Midbrain (tissue), 1 donor: ENCODE data around the gene HINFP.
A peak's percentile ranks its signal among the peaks of the same experiment; 100 is the strongest.

Experiments used
- DNase-seq: peaks from one replicate; lab custom pipeline; 2025; lab: John Stamatoyannopoulos, UW

The HINFP gene

GRCh38 chr11:119121008-119121810, at the start of gene HINFP:
HINFP (plus strand) TSS chr11:119121580; CDS start chr11:119126945, 5,365 bp downstream.
- DNase-seq = peak; percentile 99

- DNase-seq = no peak
Measured at GRCh38 chr11:119077839-119078238, 43.5 kb upstream of the HINFP start.

GRCh38 chr11:119078675-119079420, 42.5 kb upstream of the HINFP start:
- DNase-seq = no peak

GRCh38 chr11:119081682-119082260, 39.6 kb upstream of the HINFP start:
- peak; percentile 72 for DNase-seq

GRCh38 chr11:119084663-119085436, 36.5 kb upstream of the HINFP start, which contains the start of gene HMBS:
HMBS (plus strand) TSS chr11:119084881; CDS start chr11:119085034, 153 bp downstream.
- DNase-seq = peak; percentile 96

GRCh38 chr11:119085437-119085847, 35.9 kb upstream of the HINFP start:
- no peak for DNase-seq

- DNase-seq = no peak
Measured at GRCh38 chr11:119087123-119087522, 34.3 kb upstream of the HINFP start.

GRCh38 chr11:119087747-119088241, 33.6 kb upstream of the HINFP start:
- no peak for DNase-seq

- DNase-seq = no peak
Measured at GRCh38 chr11:119088406-119088805, 33.0 kb upstream of the HINFP start.

GRCh38 chr11:119089319-119089718, 32.1 kb upstream of the HINFP start:
- DNase-seq = no peak

- DNase-seq = no peak
Measured at GRCh38 chr11:119091178-119091577, 30.2 kb upstream of the HINFP start.

- no peak for DNase-seq
Measured at GRCh38 chr11:119091966-119092879, 29.2 kb upstream of the HINFP start.

- DNase-seq = no peak
Measured at GRCh38 chr11:119092880-119093842, 28.2 kb upstream of the HINFP start.

GRCh38 chr11:119093942-119094815, 27.2 kb upstream of the HINFP start:
- peak; percentile 16 for DNase-seq

GRCh38 chr11:119094816-119095065, 26.6 kb upstream of the HINFP start:
- peak; percentile 85 for DNase-seq

- peak; percentile 100 for DNase-seq
Measured at GRCh38 chr11:119095066-119095880, 26.1 kb upstream of the HINFP start.

GRCh38 chr11:119099711-119100110, 21.7 kb upstream of the HINFP start:
- no peak for DNase-seq
